Measurements from ENCODE around the gene TUBG2. TPM values are rescaled to one million over a fixed set of nuclear protein-coding genes. Genes with fewer than 3 reads are reported as not detected.
"Not testable (repeated sequence)": the region's sequence is repeated elsewhere in the genome, so short reads cannot be mapped to it uniquely, and the experiment has no call there.

The TUBG2 gene
- total RNA-seq, 1 donor from 2014 or later, result 22.1 TPM

DNA sequence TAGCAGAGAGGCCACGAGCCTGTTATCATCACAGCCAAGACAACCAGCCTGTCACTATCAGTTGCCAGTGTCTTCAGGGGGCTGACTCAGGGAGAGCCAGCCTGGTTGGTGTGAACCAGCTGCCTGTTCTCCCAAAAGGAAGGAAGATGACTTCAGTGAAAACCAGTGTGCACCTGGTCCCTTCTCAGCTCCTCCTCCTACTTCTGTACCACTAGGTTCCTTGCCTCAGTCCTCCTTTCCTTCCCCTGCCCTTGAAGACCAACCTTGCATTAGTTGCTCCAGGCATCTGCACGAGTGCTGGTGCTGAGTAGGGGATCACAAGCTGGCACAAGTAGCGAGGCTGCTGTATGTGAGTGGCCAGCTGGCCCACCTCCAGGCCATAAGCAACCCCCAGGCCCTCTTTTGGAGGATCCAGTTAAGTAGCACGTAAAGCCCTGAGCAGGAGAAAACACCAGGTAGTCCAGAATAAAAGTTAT lies 41.1 kb upstream of the TUBG2 start:
- TF ChIP-seq, protein P1, sequence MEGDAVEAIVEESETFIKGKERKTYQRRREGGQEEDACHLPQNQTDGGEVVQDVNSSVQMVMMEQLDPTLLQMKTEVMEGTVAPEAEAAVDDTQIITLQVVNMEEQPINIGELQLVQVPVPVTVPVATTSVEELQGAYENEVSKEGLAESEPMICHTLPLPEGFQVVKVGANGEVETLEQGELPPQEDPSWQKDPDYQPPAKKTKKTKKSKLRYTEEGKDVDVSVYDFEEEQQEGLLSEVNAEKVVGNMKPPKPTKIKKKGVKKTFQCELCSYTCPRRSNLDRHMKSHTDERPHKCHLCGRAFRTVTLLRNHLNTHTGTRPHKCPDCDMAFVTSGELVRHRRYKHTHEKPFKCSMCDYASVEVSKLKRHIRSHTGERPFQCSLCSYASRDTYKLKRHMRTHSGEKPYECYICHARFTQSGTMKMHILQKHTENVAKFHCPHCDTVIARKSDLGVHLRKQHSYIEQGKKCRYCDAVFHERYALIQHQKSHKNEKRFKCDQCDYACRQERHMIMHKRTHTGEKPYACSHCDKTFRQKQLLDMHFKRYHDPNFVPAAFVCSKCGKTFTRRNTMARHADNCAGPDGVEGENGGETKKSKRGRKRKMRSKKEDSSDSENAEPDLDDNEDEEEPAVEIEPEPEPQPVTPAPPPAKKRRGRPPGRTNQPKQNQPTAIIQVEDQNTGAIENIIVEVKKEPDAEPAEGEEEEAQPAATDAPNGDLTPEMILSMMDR (IDR thresholded peaks at IDR 0.05; ENCODE audit: partially characterized antibody, unreplicated experiment), result no peak
- peaks cover 5% of the 10 kb centered on the region for H3K36me3 Mint-ChIP-seq (ENCODE audit: unreplicated experiment)
- DNase-seq, result no peak
- peaks cover 3% of the 10 kb centered on the region for H3K27me3 Mint-ChIP-seq (ENCODE audit: unreplicated experiment)
- H3K27ac Mint-ChIP-seq (ENCODE audit: unreplicated experiment), result peak overlapping the region; percentile 52
- no peaks in the 10 kb centered on the region for H3K9me3 Mint-ChIP-seq (ENCODE audit: unreplicated experiment)
- no peak overlapping the region for H3K4me3 Mint-ChIP-seq (ENCODE audit: unreplicated experiment)
- peaks cover 4% of the 10 kb centered on the region for H3K4me1 Mint-ChIP-seq (ENCODE audit: low read depth, unreplicated experiment)

GRCh38 chr17:42618442-42619150 lies 40.5 kb upstream of the TUBG2 start:
- H3K27ac Mint-ChIP-seq (ENCODE audit: unreplicated experiment), result no peak overlapping the region
- no peak for DNase-seq
- no peak overlapping the region for H3K4me3 Mint-ChIP-seq (ENCODE audit: unreplicated experiment)
- peaks cover 3% of the 10 kb centered on the region for H3K36me3 Mint-ChIP-seq (ENCODE audit: unreplicated experiment)
- TF ChIP-seq, protein P1 (IDR thresholded peaks at IDR 0.05; ENCODE audit: partially characterized antibody, unreplicated experiment), result no peak
- H3K27me3 Mint-ChIP-seq (ENCODE audit: unreplicated experiment), result peaks cover 2% of the 10 kb centered on the region
- peaks cover 4% of the 10 kb centered on the region for H3K4me1 Mint-ChIP-seq (ENCODE audit: low read depth, unreplicated experiment)
- H3K9me3 Mint-ChIP-seq (ENCODE audit: unreplicated experiment), result no peaks in the 10 kb centered on the region

DNA sequence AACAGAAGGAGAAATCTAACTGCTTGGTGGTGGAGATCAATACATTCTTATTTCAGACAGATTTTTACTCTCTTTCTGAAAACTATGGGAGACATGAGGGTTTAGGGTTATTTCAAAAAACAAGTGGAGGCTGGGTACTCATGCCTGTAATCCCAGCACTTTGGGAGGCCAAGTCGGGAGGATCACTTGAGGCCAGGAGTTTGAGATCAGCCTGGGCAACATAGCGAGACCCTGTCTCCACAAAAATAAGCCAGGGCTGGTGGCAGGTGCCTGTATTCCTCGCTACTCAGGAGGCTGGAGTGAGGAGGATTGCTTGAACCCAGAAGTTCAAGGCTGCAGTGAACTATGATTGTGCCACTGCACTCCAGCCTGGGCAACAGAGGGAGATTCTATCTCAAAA lies 37.1 kb upstream of the TUBG2 start:
- H3K27ac Mint-ChIP-seq (ENCODE audit: unreplicated experiment); H3K36me3 Mint-ChIP-seq (ENCODE audit: unreplicated experiment); H3K4me1 Mint-ChIP-seq (ENCODE audit: low read depth, unreplicated experiment); H3K27me3 Mint-ChIP-seq (ENCODE audit: unreplicated experiment); H3K4me3 Mint-ChIP-seq (ENCODE audit: unreplicated experiment); DNase-seq; H3K9me3 Mint-ChIP-seq (ENCODE audit: unreplicated experiment): not testable (repeated sequence)

- TF ChIP-seq, protein P1 (IDR thresholded peaks at IDR 0.05; ENCODE audit: partially characterized antibody, unreplicated experiment), result no peak
- Mint-ChIP-seq H3K27me3 (ENCODE audit: unreplicated experiment) (no peaks in the 10 kb centered on the region), H3K9me3 (ENCODE audit: unreplicated experiment) (peaks cover 2% of the 10 kb centered on the region), H3K4me1 (ENCODE audit: low read depth, unreplicated experiment) (no peaks in the 10 kb centered on the region), H3K4me3 (ENCODE audit: unreplicated experiment) (no peak overlapping the region), H3K36me3 (ENCODE audit: unreplicated experiment) (no peaks in the 10 kb centered on the region), H3K27ac (ENCODE audit: unreplicated experiment) (no peak overlapping the region)
- DNase-seq, result no peak
Measured at GRCh38 chr17:42623271-42623670, 35.8 kb upstream of the TUBG2 start.

DNA sequence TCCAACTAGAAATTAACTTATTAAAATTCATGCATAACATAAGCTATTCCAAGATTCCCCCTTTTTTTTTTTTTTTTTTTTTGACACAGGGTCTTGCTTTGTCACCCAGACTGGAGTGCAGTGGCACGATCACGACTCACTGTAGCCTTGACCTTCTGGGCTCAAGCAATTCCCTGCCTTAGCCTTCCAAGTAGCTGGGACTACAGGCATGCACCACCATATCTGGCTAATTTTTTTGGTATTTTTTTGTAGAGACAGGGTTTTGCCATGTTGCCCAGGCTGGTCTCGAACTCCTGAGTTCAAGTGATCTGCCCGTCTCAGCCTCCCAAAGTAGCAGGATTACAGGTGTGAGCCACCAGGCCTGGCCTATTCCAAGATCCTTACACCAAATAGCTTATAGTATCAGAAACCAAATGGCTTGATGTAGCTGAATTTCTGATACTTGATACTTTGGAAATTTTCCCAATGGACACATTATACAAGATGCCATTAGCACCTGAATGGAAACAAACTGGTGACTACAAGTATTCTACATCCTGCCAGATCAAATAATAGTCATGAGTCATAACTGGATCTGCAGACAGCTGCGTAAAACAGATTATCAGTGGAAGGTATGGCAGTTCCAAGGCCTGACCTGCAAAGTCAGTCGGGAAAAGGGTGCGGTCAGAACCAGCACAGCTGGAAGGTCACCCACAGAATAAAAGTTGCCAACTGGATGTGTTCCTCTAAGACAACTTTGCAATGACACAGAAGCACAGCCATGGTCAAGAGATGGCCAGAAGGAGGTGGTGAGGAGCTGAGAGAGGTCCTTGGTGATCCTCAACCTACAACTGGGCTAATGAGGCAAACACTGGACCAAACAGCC lies 35.1 kb upstream of the TUBG2 start:
- no peak overlapping the region for H3K4me3 Mint-ChIP-seq (ENCODE audit: unreplicated experiment)
- no peaks in the 10 kb centered on the region for H3K4me1 Mint-ChIP-seq (ENCODE audit: low read depth, unreplicated experiment)
- DNase-seq, result no peak
- peaks cover 2% of the 10 kb centered on the region for H3K9me3 Mint-ChIP-seq (ENCODE audit: unreplicated experiment)
- H3K27ac Mint-ChIP-seq (ENCODE audit: unreplicated experiment), result no peak overlapping the region
- no peaks in the 10 kb centered on the region for H3K36me3 Mint-ChIP-seq (ENCODE audit: unreplicated experiment)
- TF ChIP-seq, protein P1 (IDR thresholded peaks at IDR 0.05; ENCODE audit: partially characterized antibody, unreplicated experiment), result no peak
- H3K27me3 Mint-ChIP-seq (ENCODE audit: unreplicated experiment), result no peaks in the 10 kb centered on the region

DNA sequence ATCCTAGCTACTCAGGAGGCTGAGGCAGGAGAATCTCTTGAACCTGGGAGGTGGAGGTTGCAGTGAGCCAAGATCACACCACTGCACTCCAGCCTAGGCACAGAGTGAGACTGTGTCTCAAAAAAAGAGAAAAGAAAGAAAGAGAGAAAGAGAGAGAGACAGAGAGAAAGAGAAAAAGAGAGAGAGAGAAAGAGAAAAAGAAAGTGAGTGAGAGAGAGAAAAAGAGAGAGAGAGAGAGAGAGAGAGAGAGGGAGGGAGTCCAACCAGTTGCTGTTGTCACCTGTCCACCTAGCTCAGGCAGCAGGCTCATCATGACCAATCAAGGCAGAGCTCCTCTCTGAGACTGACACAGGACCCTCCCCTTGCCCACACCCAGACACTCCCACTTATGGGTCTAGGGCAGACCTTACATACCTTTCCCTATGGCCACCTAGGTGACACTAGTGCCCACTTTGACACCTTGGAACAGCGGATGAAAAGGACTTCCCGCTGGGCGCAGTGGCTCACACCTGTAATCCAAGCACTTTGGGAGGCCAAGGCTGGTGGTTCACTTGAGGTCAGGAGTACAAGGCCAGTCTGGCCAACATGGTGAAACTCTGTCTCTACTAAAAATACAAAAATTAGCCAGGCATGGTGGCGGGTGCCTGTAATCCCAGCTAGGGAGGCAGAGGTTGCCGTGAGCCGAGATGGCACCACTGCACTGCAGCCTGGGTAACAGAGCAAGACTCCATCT lies 31.9 kb upstream of the TUBG2 start:
- not testable (repeated sequence) for H3K4me3 Mint-ChIP-seq (ENCODE audit: unreplicated experiment); H3K9me3 Mint-ChIP-seq (ENCODE audit: unreplicated experiment); H3K27ac Mint-ChIP-seq (ENCODE audit: unreplicated experiment); DNase-seq; H3K36me3 Mint-ChIP-seq (ENCODE audit: unreplicated experiment); H3K27me3 Mint-ChIP-seq (ENCODE audit: unreplicated experiment); H3K4me1 Mint-ChIP-seq (ENCODE audit: low read depth, unreplicated experiment)
